Activated T-helper 2 cell treated with anti-CD3 and anti-CD28 coated beads, Interferon-gamma antibody, Interleukin-2, Interleukin-4, amounts not matched to agents 10 μg/mL and 5 μg/mL and 100 μg/mL, durations not matched to agents 14 hours and 24 hours and 36 hours (primary cell): ENCODE results near the gene IGF2. TPM values are rescaled to one million over a fixed set of nuclear protein-coding genes. Genes with fewer than 3 reads are reported as not detected.

Experiments
- DNase-seq: peaks from one replicate; pipeline ENCODE4 v3.0.0; 2021; ENCODE audit warnings: low spot score
- H3K27ac Mint-ChIP-seq: one replicate; pipeline ENCODE4 v1.8.0; 2021; ENCODE audit warnings: mixed read lengths
- H3K27me3 Mint-ChIP-seq: one replicate; pipeline ENCODE4 v1.8.0; 2021; ENCODE audit warnings: low read depth, mixed read lengths
- H3K36me3 Mint-ChIP-seq: one replicate; pipeline ENCODE4 v1.8.0; 2021; ENCODE audit warnings: low read depth, mixed read lengths
- H3K4me1 Mint-ChIP-seq: one replicate; pipeline ENCODE4 v1.8.0; 2021; ENCODE audit warnings: low read depth, mixed read lengths
- H3K4me3 Mint-ChIP-seq: one replicate; pipeline ENCODE4 v1.8.0; 2021; ENCODE audit warnings: low read depth, mild to moderate bottlenecking, moderate library complexity, mixed read lengths
- H3K9me3 Mint-ChIP-seq: one replicate; pipeline ENCODE4 v1.8.0; 2021; ENCODE audit warnings: mixed read lengths
- intact Hi-C: fragments of 100-400 bp; cut with micrococcal nuclease; formaldehyde crosslinking; loops from one replicate; pipeline ENCODE4 v1.15.1; 2023
- total RNA-seq: library from RNA; stranded (reverse); gene quantifications from 2 replicates; pipeline ENCODE4 v1.2.3, GENCODE V29; 2022

Gene IGF2
- total RNA-seq, 1 donor from 2014 or later, result 0.16 TPM

DNA sequence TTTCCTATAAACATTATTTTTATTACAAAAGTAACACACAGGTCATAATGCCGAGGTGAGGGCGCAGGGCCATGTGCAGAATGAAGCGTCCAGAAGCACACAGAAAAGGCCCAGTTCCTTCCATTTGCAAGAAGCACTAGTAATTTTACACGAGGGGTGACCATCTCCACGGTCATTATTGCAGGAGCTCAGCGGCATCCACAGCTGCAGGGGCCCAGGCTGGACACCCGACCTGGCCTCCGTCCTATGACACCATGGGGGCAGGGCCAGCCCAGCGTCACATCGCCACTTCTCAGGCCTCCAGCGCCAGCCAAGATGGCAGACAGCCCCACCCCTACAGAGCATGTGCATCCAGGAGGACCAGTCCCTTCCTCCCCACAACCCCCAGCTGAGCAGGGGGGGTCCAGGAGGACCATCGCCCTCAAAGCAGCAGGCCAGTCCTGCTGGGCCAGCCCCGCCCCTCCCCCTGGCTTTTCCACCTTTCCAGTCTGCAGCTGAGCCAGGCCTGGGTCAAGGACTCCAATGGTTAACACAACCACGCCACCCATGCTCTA lies 3.5 kb downstream of the IGF2 start:
- no peak overlapping the region for H3K27ac Mint-ChIP-seq
- H3K9me3 Mint-ChIP-seq, result peaks cover 5% of the 10 kb centered on the region
- intact Hi-C loops, result no loop called here
- DNase-seq, result no peak
- H3K4me3 Mint-ChIP-seq, result no peak overlapping the region
- H3K4me1 Mint-ChIP-seq, result no peaks in the 10 kb centered on the region
- peaks cover 45% of the 10 kb centered on the region for H3K27me3 Mint-ChIP-seq
- no peaks in the 10 kb centered on the region for H3K36me3 Mint-ChIP-seq

DNA sequence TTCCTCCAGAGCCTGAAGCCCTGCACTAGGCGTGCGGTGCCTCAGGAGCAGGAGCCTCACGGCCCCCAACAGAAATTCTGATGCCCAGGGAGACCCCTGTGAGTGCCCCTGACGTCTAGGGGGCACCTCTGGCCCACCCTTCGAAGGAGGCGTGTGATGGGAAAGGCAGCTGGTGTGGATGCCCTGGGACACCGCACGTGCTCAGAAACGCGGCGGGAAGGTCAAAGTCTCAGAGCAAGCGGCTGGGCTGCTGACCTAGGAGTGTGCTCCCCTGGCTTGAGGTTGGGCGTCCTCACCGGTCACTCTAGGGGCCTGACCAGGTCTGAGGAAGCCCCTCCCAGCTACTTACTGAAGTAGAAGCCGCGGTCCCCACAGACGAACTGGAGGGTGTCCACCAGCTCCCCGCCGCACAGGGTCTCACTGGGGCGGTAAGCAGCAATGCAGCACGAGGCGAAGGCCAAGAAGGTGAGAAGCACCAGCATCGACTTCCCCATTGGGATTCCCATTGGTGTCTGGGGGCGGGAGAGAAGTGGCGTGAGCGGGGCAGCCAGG lies 4.1 kb downstream of the IGF2 start:
- intact Hi-C loops, result no loop called here
- no peak overlapping the region for H3K4me3 Mint-ChIP-seq
- H3K27me3 Mint-ChIP-seq, result peaks cover 44% of the 10 kb centered on the region
- H3K27ac Mint-ChIP-seq, result no peak overlapping the region
- no peaks in the 10 kb centered on the region for H3K36me3 Mint-ChIP-seq
- no peak for DNase-seq
- H3K9me3 Mint-ChIP-seq, result peaks cover 5% of the 10 kb centered on the region
- H3K4me1 Mint-ChIP-seq, result no peaks in the 10 kb centered on the region

DNA sequence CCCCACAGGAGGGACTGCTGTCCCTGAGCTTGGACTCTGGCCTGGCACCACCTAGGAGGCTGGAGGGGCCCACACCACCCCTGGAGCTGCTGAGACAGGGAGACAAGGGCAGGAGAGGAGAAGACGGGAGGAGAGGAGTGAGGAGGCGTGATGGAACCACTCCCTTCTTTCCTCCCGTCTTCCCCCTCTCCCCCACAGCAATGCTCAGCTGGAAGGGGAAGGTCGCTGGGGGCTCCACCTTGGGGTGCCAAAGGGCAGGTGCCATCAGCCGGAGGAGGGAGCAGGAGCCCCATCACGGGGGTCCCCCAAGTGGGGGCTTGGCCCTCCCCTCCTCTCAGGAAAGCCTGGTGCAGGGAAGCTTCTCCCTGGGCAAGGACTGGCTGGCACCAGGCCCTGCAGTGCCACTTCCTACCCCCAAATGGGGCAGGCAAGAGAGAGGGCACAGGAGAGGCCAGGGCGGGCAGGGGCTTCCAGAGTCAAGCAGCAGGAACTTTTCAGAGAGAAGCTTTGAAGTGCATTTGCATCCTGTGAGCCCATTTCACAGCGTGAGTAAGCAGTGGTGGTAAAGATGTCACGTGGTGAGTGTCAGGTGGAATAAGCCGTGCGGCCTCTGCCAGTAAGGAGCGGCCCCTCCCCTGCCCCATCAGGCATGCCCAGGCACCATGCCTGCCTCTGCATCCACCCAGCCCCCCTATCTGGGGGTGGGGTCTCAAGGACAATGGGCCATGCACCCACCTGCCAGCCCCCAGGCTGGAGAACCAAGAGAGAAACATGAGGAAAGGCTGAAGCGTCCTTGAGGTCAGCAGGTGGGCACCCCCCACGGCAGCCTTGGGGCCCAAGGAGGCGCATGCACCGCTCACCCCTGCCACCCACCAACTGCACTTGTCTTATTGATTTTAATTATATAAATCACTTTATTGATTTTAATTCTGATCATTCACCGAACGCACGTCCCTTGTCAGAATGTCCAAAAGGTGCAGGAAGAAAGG lies 4.9 kb downstream of the IGF2 start:
- peaks cover 5% of the 10 kb centered on the region for H3K9me3 Mint-ChIP-seq
- H3K36me3 Mint-ChIP-seq, result no peaks in the 10 kb centered on the region
- peaks cover 42% of the 10 kb centered on the region for H3K27me3 Mint-ChIP-seq
- no peak for DNase-seq
- H3K4me3 Mint-ChIP-seq, result no peak overlapping the region
- H3K27ac Mint-ChIP-seq, result no peak overlapping the region
- intact Hi-C loops, result no loop called here
- no peaks in the 10 kb centered on the region for H3K4me1 Mint-ChIP-seq

DNA sequence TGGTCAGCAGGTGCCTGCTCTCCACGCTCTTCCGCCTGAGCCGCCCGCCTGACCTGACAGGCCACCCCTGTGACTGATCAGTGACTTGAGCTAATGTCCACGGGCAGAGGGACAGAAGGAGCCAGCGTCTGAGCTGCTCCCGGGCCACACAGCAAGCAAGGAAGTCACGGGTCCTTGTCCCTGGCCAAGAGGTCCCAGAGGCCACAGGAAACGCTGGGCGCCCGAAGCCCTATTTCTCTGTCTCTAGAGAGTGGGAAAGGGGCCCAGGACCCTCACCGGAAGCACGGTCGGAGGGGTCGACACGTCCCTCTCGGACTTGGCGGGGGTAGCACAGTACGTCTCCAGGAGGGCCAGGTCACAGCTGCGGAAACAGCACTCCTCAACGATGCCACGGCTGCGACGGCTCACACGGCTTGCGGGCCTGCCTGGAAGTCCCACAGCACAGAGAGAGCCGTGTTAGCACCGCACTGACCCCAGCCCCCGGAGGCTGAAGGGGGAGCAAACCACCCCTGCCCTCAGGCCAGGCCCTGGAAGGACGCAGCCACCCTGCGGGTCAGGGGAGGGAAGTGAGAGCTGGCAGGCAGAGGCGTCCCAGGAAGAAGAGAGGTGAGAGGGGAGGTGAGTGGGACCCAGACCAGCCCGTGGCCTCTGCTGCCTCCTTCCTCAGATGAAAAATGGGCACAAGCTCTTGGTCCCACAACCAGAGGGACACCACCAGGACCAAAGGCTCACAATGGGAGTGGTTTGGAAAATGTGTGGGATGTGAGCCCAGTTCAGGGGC lies 5.8 kb downstream of the IGF2 start:
- H3K9me3 Mint-ChIP-seq, result peaks cover 5% of the 10 kb centered on the region
- no peak overlapping the region for H3K27ac Mint-ChIP-seq
- peaks cover 42% of the 10 kb centered on the region for H3K27me3 Mint-ChIP-seq
- no peaks in the 10 kb centered on the region for H3K36me3 Mint-ChIP-seq
- intact Hi-C loops, result no loop called here
- no peaks in the 10 kb centered on the region for H3K4me1 Mint-ChIP-seq
- no peak for DNase-seq
- no peak overlapping the region for H3K4me3 Mint-ChIP-seq

DNA sequence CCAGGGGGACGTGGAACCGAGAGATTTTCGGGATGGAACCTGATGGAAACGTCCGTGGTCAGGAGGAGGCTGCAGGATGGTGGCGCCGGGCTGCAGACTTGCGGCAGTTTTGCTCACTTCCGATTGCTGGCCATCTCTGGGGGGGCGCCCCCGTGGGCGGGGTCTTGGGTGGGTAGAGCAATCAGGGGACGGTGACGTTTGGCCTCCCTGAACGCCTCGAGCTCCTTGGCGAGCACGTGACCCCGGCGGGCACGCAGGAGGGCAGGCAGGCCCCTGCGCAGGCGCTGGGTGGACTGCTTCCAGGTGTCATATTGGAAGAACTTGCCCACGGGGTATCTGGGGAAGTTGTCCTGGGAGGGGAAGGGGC lies 6.3 kb downstream of the IGF2 start:
- Mint-ChIP-seq H3K4me1 (no peaks in the 10 kb centered on the region), H3K27ac (no peak overlapping the region), H3K27me3 (peaks cover 40% of the 10 kb centered on the region), H3K4me3 (no peak overlapping the region), H3K9me3 (peaks cover 5% of the 10 kb centered on the region), H3K36me3 (no peaks in the 10 kb centered on the region)
- intact Hi-C loops, result no loop called here
- DNase-seq, result no peak

DNA sequence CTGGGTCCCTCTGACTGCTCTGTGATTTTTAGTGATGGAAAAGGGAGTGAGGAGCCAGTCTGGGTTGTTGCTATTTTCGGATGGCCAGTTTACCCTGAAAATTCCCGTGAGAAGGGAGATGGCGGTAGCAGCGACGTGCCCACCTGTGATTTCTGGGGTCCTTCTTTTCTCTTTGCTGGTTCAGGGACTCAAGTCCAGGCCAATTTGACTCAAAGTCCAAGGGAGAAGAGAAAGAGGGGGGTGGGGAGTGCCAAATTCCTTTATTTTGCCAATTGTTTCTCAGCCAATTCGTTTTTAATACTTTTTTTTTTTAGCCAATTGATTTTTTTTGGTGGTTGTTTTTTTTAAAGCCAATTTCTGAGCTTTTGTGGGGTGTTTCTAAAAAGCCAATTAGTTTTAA lies 6.9 kb downstream of the IGF2 start:
- intact Hi-C loops, result no loop called here
- H3K9me3 Mint-ChIP-seq, result peaks cover 5% of the 10 kb centered on the region
- H3K36me3 Mint-ChIP-seq, result no peaks in the 10 kb centered on the region
- no peak overlapping the region for H3K27ac Mint-ChIP-seq
- no peaks in the 10 kb centered on the region for H3K4me1 Mint-ChIP-seq
- H3K4me3 Mint-ChIP-seq, result no peak overlapping the region
- no peak for DNase-seq
- peaks cover 34% of the 10 kb centered on the region for H3K27me3 Mint-ChIP-seq

DNA sequence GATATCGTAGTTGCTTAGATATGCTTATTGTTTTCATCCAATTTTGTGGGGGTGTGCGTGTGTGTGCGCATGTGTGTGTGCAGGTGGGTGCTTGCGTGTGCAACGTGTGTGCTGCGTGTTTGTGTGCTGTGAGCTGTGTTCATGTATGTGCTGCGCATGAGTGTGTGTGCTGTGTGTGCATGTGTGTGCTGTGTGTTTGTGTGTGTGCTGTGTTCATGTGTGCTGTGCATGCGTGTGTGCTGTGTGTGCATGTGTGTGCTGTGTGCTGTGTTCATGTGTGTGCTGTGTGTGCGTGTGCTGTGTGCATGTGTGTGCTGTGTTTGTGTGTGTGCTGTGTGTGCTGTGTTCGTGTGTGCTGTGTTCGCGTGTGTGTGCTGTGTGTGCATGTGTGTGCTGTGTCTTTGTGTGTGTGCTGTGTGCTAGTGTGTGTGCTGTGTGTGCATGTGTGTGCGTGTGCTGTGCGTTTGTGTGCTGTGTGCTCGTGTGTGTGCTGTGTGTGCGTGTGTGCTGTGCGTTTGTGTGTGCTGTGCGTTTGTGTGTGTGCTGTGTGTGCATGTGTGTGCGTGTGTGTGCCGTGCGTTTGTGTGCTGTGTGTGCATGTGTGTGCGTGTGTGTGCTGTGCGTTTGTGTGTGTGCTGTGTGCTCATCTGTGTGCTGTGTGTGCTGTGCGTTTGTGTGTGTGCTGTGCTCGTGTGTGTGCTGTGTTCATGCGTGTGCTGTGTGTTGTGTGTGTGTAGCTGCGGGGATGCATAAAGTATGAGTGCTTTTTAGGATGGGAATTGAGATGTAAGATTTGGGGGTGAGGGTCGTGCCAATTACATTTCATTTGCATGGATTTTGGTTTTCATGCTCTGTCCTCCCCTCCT lies 7.6 kb downstream of the IGF2 start:
- Mint-ChIP-seq H3K4me1 (no peaks in the 10 kb centered on the region), H3K27ac (no peak overlapping the region), H3K4me3 (no peak overlapping the region), H3K36me3 (no peaks in the 10 kb centered on the region), H3K27me3 (peaks cover 30% of the 10 kb centered on the region), H3K9me3 (peaks cover 5% of the 10 kb centered on the region)
- DNase-seq, result no peak
- intact Hi-C loops, result no loop called here

DNA sequence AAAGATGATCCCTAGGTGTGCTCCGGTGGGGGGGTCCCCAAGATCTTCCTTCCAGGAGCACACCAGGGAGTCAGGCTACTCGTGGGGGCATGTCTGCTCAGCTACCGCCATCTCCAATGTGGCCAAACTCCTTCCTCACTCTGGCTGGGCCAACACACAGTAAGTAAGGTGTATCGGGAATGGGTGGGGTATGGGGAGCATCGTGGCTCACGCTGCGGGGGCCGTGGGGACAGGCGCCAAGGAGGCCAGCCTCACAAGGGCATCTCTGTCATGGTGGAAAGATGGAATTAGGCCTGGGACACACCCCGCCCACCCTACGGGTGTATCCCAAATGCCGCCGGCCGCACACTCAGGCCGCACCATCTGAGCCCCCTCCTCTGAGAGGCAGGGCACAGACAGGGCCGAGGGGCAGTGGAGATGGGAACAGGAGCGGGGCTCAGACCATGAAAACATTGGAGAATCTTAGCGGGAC lies 8.3 kb downstream of the IGF2 start:
- intact Hi-C loops, result no loop called here
- no peaks in the 10 kb centered on the region for H3K36me3 Mint-ChIP-seq
- DNase-seq, result no peak
- H3K27me3 Mint-ChIP-seq, result peaks cover 23% of the 10 kb centered on the region
- H3K4me3 Mint-ChIP-seq, result no peak overlapping the region
- H3K27ac Mint-ChIP-seq, result no peak overlapping the region
- peaks cover 5% of the 10 kb centered on the region for H3K9me3 Mint-ChIP-seq
- no peaks in the 10 kb centered on the region for H3K4me1 Mint-ChIP-seq

DNA sequence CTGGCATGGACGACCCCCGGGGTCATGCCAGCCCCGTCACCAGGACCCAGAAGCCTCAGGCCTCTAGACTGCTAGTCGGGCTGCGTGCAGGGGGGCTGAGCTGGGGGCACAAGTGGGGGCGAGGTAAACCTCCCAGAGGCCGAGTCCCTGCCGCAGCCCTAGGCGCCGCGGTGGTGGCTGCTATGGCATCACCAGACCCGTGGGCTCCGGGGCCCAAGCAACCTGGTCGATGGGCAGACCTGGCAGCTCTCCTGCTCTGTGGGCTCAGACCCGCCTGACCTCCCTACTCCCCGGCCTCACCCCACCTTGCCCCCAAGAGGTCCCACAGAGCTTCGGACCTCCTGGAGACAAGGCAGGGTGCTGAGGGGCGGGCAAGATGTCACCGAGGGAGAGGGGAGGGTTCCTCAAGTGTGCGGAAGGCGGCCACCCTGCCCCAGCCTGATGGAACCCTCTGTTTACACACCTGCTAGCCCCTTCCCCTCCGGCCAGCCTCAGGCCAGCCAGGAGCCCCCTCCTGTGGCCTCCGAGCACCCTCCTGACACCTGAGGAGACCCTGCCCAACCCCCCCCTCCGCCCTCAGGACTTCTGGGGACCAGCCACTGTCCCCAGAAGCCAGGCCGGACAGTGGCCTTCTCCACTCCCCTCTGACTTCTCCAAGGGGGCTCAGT lies 9.4 kb downstream of the IGF2 start:
- no peaks in the 10 kb centered on the region for H3K36me3 Mint-ChIP-seq
- no peak for DNase-seq
- H3K27me3 Mint-ChIP-seq, result peaks cover 18% of the 10 kb centered on the region
- no peak overlapping the region for H3K27ac Mint-ChIP-seq
- intact Hi-C loops, result no loop called here
- H3K9me3 Mint-ChIP-seq, result peaks cover 12% of the 10 kb centered on the region
- H3K4me1 Mint-ChIP-seq, result no peaks in the 10 kb centered on the region
- no peak overlapping the region for H3K4me3 Mint-ChIP-seq

DNA sequence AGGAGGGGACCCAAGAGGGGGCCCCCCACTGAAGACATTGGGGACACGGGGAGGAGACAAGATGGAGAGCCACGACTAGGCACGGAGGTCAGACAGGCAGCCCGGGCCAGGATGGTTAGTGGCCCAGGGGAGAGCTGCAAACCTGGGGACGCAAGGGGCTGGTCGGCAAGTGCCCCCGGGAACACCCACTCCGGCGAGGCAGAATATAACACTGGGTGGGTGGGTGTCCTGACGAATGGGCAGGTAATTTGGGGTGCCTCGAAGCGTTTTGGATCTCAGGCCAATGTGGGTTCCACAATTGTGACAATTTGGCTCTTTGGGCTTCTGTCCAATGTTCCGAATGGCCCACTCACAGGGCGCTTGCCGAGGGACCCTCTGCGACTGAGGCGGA lies 9.9 kb downstream of the IGF2 start:
- Mint-ChIP-seq H3K4me1 (no peaks in the 10 kb centered on the region), H3K4me3 (no peak overlapping the region), H3K9me3 (peaks cover 16% of the 10 kb centered on the region), H3K27ac (no peak overlapping the region), H3K27me3 (peaks cover 15% of the 10 kb centered on the region), H3K36me3 (no peaks in the 10 kb centered on the region)
- intact Hi-C loops, result no loop called here
- no peak for DNase-seq

DNA sequence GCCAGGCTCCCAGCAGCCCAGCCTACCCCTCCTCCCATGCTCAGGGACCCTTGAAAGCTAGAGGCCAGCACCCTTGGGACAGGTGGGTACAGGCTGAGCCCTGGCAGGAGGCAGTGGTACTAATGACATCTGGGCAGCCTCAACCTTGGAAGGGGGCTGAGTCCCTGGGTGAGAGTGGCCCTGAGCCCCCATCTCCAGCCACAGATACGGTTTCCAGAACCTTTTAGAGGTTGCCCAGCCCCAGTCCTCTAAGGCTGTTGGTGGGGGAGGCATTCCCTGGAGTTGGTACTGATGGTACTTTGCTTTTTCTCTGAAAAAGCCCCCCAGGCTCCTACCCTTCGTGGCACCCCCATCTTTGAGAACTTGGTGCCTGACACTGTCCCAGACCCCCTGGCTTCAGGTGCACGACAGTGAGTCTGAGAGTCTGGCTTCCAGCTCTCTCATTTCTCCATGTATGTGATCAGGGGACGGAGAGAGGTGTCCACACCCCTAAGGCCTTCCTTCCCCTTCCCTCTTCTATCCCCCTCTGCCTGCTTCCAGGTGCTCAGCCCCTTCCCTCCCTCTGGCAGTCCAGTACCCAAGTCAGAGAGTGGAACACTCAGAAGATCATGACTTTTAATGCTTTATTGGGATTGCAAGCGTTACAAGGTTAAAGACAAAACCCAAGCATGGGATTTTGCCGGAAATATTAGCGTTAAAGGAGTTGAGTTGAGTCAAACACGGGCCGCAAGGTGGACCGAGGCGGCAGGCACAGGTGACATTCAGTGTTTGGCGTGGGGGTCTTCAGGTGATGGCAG lies 10.5 kb downstream of the IGF2 start:
- Mint-ChIP-seq H3K4me1 (no peaks in the 10 kb centered on the region), H3K27ac (no peak overlapping the region), H3K27me3 (peaks cover 13% of the 10 kb centered on the region), H3K4me3 (no peak overlapping the region), H3K9me3 (peaks cover 16% of the 10 kb centered on the region), H3K36me3 (no peaks in the 10 kb centered on the region)
- intact Hi-C loops, result no loop called here
- DNase-seq, result no peak
